NCI-H345 treated with DMSO at 0.1 percent for 48 hours (cell line): ENCODE results near the gene AP3B2.
"Not testable (repeated sequence)": the region's sequence is repeated elsewhere in the genome, so short reads cannot be mapped to it uniquely, and the experiment has no call there.

Source experiments
- DNase-seq: peaks from one replicate; lab custom pipeline; 2025; ENCODE audit not compliant: unreplicated experiment; lab: John Stamatoyannopoulos, UW

Gene AP3B2

GRCh38 chr15:82649226-82649999 lies 60.3 kb downstream of the AP3B2 start:
- DNase-seq, result no peak

DNA sequence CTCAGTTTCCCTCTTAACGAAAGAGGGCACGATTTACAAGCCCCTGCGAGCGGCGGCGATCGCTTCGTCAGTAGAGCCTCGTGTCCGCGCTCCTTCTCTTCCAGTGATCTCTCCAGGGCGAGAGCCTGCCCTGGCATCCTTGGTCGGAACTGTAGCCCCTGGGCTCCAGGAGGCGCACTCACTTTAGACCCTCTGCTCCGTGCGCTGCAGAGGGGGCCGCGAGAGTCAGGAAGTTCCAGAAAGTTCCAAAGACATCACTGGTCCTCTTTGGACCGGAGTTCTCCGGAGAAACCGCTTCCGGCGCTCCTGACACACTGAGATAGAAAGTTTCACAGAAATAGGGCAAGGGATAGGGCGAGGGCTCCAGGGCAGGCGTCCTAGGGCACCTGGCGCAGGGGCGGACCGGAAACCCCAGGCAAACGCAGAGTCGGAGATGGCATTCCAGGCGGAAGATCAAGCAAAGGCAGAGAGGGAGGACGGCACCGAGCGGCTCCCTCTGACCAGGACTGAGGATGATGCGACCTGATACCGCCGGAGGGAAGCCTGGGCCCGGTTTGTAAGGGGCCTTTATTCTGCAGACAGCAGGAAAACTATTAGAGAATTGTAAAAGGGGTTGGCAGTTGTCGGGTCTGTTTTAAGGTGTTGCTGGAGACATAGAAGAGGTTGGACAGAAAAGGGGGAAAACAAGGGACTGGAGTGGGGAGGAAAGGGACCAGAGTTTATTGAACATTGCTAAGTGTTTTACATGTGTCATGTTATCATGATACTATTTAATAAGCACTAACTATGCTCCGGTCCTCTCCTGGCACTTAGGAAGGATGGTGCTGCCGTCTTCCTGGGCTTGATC lies 61.2 kb downstream of the AP3B2 start:
- DNase-seq, result no peak

DNA sequence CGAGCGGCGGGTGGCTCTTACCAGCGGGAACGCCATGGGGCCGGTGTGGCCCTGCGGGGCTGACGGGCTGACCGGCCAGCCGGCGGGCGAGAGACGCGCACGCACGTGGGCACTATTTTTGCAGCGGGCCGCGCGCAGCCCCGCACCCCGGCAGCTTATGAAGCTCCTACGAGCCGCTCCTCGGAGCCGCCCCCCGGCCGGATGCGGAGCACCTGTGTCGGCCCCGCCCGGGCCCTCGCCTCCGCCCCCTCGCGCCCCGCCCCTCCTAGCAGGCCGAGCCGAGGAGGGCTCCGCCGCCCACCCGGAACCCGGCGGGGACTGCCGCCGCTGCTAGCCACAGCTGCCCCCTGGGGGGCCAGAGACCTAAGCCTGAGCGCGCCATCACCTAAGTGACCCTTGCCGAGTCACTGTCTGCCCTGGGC lies 61.8 kb downstream of the AP3B2 start:
- no peak for DNase-seq

GRCh38 chr15:82647045-82647834 lies 62.4 kb downstream of the AP3B2 start, which contains the start of gene CPEB1:
Gene CPEB1 (minus strand): TSS chr15:82647363. CDS start chr15:82628459, 18,904 bp downstream.
- no peak for DNase-seq

GRCh38 chr15:82646250-82647044 lies 63.2 kb downstream of the AP3B2 start:
- DNase-seq, result no peak

- DNase-seq, result not testable (repeated sequence)
Observed at GRCh38 chr15:82644967-82645852, 64.5 kb downstream of the AP3B2 start.

- no peak for DNase-seq
Observed at GRCh38 chr15:82643992-82644391, 65.7 kb downstream of the AP3B2 start.

GRCh38 chr15:82642656-82643055 lies 67.0 kb downstream of the AP3B2 start:
- DNase-seq, result no peak

DNA sequence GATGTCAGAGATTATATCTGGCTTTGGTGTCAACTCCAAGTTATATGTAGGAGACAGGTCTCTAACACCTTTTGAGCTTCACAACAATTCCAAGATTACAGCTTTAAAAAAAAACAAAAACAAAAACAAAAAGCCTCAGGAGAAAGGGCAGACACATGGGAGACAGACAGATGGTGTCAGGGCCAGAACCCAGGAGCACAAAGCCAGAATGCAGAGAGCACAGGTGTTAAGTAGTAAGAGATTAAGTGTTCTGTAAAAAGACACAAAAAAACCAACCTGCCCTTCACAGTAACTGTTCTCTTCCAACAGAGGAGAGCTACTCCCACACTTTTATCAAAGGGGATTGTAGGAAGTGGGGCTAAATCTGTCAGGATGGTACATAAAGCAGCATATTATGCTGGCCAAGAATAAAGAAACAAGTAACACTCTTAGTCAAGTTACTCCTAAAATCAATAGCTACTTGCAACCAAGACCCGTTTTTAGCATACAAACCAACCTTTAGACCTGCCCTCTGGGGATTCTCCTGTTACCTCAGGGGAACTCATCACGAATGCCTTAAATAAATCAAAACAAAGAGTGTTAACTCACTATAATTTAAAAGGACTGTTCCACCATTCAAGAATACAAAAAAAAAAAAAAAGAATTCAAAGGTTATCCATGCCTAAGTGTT lies 68.4 kb downstream of the AP3B2 start:
- DNase-seq, result no peak

- no peak for DNase-seq
Observed at GRCh38 chr15:82640672-82641071, 69.0 kb downstream of the AP3B2 start.

DNA sequence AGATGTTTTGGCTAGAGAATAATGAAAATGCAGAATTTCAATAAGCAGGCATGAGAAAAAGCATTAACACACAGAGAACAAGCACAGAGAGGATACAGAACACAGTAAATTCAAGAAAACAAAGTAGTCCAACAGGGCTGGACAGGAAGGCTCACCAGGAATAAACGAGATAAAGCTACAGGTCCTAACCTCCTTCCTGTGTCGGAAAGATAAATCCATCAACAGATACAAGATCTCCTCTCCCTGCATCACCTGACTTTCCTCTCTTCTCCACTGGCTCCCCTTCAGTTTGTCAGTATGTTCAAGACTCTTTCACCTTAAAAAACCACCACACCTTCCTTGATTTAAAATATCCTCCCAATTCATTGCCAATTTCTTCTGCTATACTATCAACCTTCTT lies 73.9 kb downstream of the AP3B2 start:
- DNase-seq, result no peak

GRCh38 chr15:82630033-82630432 lies 79.6 kb downstream of the AP3B2 start:
- no peak for DNase-seq

- no peak for DNase-seq
Observed at GRCh38 chr15:82625136-82625535, 84.5 kb downstream of the AP3B2 start.

GRCh38 chr15:82624438-82624837 lies 85.2 kb downstream of the AP3B2 start:
- DNase-seq, result no peak

GRCh38 chr15:82624008-82624407 lies 85.7 kb downstream of the AP3B2 start:
- DNase-seq, result no peak

GRCh38 chr15:82621970-82622369 lies 87.7 kb downstream of the AP3B2 start:
- DNase-seq, result no peak

GRCh38 chr15:82613747-82614146 lies 95.9 kb downstream of the AP3B2 start:
- no peak for DNase-seq

DNA sequence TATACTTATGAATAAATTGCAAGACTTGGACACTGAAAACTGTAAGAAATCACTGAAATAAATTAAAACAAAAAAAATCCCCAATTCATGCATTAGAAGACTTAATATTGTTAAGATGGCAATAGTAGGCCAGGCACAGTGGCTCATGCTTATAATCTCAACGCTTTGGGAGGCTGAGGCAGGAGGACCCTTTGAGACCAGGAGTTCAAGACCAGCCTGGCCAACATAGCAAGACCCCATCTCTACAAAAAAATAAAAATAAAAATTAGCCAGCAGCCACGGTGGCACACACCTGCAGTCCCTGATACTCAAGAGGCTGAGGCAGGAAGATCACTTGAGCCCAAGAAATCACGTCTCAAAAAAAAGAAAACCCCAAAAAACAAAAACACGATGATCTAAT lies 98.3 kb downstream of the AP3B2 start:
- DNase-seq, result no peak
